ENCODE data around the gene C19orf53. TPM values are rescaled to one million over a fixed set of nuclear protein-coding genes. Genes with fewer than 3 reads are reported as not detected.

The C19orf53 gene
- total RNA-seq, 1 donor from 2014 or later = 163 TPM

DNA sequence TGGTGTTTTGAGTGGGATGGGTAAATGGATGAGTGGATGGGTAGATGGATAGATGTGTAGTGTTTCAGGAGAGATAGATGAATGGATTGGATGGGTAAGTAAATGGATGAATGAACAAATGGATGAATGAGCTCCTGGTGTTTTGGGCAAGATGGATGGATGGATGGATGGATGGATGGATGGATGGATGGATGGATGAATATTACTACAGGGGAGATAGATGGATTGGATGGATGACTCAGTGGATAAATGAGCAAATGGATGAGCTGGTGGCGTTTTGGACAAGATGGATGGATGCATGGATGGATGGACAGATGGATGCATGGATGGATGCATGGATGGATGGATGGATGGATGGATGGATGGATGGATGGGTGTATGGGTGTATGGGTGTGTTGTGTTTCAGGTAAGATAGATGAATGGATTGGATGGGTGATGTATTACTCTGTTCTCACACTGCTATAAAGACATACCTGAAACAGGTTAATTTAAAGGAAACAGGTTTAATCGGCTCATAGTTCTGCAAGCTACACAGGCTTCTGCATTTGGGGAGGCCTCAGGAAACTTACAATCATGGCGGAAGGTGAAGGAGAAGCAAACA, 33.3 kb downstream of the C19orf53 start:
- Histone ChIP-seq H3K36me3 (peaks cover 13 to 33% of the 10 kb centered on the region in 2 donors), H3K4me3 (no peak overlapping the region), H3K27ac (no peak overlapping the region), H3K4me1 (no peaks in the 10 kb centered on the region), H3K27me3 (no peaks in the 10 kb centered on the region), H3K9me3 (no peaks in the 10 kb centered on the region)
- no peak for DNase-seq (ENCODE audit: low spot score in 2 of 2)
- intact Hi-C loops (cut with DNase I) = no loop called here
- TF ChIP-seq, protein P1, sequence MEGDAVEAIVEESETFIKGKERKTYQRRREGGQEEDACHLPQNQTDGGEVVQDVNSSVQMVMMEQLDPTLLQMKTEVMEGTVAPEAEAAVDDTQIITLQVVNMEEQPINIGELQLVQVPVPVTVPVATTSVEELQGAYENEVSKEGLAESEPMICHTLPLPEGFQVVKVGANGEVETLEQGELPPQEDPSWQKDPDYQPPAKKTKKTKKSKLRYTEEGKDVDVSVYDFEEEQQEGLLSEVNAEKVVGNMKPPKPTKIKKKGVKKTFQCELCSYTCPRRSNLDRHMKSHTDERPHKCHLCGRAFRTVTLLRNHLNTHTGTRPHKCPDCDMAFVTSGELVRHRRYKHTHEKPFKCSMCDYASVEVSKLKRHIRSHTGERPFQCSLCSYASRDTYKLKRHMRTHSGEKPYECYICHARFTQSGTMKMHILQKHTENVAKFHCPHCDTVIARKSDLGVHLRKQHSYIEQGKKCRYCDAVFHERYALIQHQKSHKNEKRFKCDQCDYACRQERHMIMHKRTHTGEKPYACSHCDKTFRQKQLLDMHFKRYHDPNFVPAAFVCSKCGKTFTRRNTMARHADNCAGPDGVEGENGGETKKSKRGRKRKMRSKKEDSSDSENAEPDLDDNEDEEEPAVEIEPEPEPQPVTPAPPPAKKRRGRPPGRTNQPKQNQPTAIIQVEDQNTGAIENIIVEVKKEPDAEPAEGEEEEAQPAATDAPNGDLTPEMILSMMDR (IDR thresholded peaks at IDR 0.05) = no peak

DNA sequence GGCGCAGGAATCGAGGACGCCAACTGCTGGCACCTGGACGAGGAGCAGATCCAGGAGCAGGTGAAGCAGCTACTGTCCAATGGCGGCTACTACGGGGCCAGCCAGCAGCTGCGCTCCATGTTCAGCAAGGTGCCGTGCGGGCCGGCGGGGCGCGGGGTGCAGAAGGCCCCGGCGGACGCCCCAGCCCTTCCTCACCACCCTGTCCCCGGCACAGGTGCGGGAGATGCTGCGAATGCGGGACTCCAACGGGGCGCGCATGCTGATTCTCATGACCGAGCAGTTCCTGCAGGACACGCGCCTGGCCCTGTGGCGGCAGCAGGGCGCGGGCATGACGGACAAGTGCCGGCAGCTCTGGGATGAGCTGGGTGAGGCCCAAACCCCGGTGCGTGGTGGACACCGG, 34.6 kb downstream of the C19orf53 start:
- intact Hi-C loops (cut with DNase I) = no loop called here
- H3K27ac ChIP-seq = no peak overlapping the region
- TF ChIP-seq, protein P1 (IDR thresholded peaks at IDR 0.05) = no peak
- H3K4me3 ChIP-seq = no peak overlapping the region
- H3K9me3 ChIP-seq = no peaks in the 10 kb centered on the region
- H3K27me3 ChIP-seq = no peaks in the 10 kb centered on the region
- H3K4me1 ChIP-seq = no peaks in the 10 kb centered on the region
- peaks cover 18 to 45% of the 10 kb centered on the region in 2 donors for H3K36me3 ChIP-seq
- no peak for DNase-seq (ENCODE audit: low spot score in 2 of 2)

DNA sequence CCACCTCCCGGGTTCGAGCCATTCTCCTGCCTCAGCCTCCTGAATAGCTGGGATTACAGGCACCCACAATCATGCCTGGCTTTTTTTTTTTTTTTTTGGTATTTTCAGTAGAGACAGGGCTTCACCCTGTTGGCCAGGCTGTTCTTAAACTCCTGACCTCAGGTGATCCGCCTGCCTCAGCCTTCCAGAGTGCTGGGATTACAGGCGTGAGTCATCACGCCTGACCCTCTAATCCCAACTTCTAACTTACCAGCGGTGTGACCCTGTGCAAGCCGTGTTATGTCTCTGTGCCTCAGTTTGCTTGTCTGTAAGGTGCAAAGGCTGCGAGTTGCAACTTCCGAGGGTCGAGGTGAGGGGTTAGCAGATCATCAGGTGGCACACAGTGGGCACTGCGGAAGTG, 38.3 kb downstream of the C19orf53 start:
- no peak for DNase-seq (ENCODE audit: low spot score in 2 of 2)

DNA sequence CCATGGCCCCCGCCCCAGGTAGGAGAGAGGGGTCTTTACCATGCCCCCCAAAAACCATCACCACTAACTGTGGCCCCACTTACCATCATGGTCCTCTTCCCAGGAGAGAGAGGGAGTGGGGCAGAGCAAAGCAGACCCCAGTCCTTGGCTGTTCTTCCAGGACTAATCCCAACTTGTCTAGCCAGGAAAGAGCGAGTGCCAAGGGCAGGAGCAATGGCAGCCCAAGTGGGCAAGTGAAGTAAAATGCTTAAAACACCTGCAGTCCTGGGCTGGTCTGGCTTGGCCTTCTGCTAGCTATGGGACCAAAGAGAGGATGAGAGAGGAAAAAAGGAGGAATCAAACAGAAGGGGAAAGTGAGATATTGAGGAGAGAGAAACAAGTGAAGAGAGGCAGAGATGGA, 38.9 kb downstream of the C19orf53 start:
- intact Hi-C loops (cut with DNase I) = no loop called here
- peaks cover 21 to 47% of the 10 kb centered on the region in 2 donors for H3K36me3 ChIP-seq
- no peak overlapping the region for H3K27ac ChIP-seq
- H3K4me1 ChIP-seq = no peaks in the 10 kb centered on the region
- DNase-seq (ENCODE audit: low spot score in 2 of 2) = no peak
- H3K9me3 ChIP-seq = no peaks in the 10 kb centered on the region
- TF ChIP-seq, protein P1 (IDR thresholded peaks at IDR 0.05) = no peak
- no peak overlapping the region for H3K4me3 ChIP-seq
- H3K27me3 ChIP-seq = no peaks in the 10 kb centered on the region

More for the DNA sequence above, 38.3 kb downstream of the C19orf53 start:
- Histone ChIP-seq H3K27me3 (no peaks in the 10 kb centered on the region), H3K9me3 (no peaks in the 10 kb centered on the region), H3K4me3 (no peak overlapping the region), H3K27ac (no peak overlapping the region), H3K4me1 (no peaks in the 10 kb centered on the region), H3K36me3 (peaks cover 21 to 52% of the 10 kb centered on the region in 2 donors)
- TF ChIP-seq, protein P1 (IDR thresholded peaks at IDR 0.05) = no peak
- intact Hi-C loops (cut with DNase I) = no loop called here

DNA sequence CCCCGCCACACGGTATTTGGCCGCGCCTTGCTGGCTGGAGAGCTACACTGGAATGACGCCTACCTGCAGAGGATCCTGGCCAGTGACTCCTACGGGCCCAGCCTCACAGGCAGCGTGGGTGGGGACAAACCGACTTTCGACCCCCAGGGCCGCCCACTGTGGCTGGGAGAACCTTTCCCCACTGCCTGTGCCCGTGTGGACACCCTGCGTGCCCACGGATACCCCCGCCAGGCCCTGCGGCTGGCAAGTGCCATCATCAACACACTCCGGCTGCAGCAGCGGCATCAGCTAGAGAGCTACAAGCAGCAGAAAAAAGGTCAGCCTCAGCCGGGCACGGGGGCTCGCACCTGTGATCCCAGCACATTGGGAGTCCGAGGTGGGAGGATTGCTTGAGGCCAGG, 40.3 kb downstream of the C19orf53 start:
- no peak for DNase-seq (ENCODE audit: low spot score in 2 of 2)
- Histone ChIP-seq H3K4me1 (no peaks in the 10 kb centered on the region), H3K27me3 (no peaks in the 10 kb centered on the region), H3K36me3 (peaks cover 14 to 37% of the 10 kb centered on the region in 2 donors), H3K27ac (no peak overlapping the region), H3K9me3 (no peaks in the 10 kb centered on the region), H3K4me3 (no peak overlapping the region)
- intact Hi-C loops (cut with DNase I) = no loop called here
- TF ChIP-seq, protein P1 (IDR thresholded peaks at IDR 0.05) = no peak

Data from ascending aorta (tissue), 2 donors.